CD1c-positive myeloid dendritic cell (primary cell): ENCODE data around the gene MYPOP.
A peak's percentile ranks its signal among the peaks of the same experiment; 100 is the strongest.

ENCODE experiments used
- DNase-seq: peaks from one replicate; pipeline ENCODE4 v3.0.0-alpha.2; 2016; ENCODE audit errors: extremely low spot score

The MYPOP gene

DNA sequence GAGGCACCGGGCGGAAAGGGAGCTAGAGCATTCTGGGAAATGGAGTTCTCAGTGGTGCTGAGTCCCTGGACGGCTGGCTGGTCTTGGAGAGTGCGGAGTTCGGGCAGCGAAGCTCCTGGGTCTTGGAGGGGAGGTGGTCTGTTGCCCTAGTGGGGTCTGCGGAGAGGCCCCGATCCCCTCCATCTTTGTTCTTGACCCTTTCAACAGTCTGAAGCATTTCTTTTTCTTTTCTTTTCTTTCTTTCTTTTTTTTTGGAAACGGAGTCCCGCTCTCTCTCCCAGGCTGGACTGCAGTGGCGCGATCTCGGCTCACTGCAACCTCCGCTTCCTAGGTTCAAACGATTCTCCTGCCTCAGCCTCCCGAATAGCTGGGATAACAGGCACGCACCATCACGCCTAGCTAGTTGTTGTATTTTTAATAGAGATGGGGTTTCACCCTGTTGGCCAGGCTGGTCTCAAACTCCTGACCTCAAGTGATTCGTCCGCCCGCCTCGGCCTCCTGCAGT is 39.0 kb downstream of the MYPOP start:
- no peak for DNase-seq

DNA sequence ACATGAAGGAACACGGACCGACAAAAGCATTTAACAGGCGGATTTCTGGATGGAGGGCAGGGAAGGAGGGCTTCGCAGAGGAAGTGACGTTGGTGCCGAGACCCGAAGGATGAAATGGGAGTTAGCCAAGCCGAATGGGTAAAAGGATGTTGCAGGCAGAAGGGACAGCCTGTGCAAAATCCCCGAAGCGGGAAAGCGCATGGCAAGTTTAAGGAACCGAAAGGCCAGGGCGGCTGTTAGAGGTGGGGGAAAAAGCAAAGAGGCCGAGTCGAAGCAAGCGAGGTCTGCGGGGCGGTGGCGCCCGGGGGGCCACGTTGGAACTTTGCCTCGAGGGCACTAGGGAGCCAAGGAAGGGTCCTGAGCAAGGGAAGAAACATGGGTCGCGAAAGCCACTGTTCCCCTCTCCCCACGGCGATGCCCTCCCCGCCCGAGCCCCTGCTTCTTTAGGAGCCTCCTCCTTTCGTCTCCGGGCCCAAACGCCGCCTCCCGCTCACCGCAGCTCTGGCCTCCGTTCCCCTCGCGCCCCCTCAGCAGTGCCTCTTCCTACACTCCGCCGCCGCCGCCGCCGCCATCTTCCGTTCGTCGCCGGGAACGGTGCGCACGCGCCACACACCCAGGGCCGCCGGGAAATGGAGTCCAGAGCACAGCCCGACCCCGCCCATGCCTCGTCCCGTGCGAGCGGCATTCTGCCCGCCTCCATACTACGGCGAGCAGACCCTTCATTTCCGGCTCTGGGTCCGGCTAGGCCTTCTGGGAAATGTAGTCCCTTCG is 39.7 kb downstream of the MYPOP start, which contains the start of gene SYMPK:
SYMPK (minus strand) TSS at position 584 of the 771 bp plus-strand sequence. CDS start 8,652 bp downstream, outside the sequence.
- peak; percentile 99 for DNase-seq

DNA sequence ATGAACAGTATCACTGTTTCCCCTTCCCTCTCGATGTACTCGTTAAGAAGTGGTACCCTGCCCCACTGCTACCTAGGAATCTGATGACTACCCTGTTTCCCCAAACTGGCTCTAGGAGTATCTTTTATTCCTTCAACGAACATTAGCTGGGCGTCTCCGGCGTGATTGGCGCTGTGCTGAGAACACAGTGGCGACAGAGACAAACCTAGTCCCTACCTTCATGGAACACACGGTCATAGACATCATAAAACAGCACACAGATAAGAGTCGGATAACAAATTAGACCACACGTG is 40.2 kb downstream of the MYPOP start:
- DNase-seq = peak; percentile 2

GRCh38 chr19:45860359-45861259 is 41.8 kb downstream of the MYPOP start:
- no peak for DNase-seq

GRCh38 chr19:45854167-45854778 is 48.1 kb downstream of the MYPOP start:
- DNase-seq = no peak

DNA sequence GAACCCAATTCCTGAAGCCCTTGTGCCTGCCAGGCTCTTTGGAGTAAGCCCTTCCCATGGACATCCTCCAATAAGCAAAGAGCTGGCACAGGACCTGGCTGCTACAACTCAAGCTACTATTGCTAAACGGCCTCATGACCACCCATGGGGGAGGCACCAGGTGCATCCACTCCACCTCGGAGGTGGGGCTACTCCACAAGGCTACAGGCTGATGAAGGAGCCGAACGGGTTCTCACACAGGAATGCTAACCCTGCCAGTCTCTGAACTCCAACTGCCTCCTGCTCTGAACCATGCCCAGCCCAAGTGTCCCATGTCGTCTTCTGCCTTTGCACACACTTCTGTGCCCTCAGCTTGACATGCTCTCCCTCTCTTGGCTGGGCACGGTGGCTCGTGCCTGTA is 49.4 kb downstream of the MYPOP start:
- DNase-seq = no peak

- no peak for DNase-seq
Measured at GRCh38 chr19:45852145-45852750, 50.2 kb downstream of the MYPOP start.

- no peak for DNase-seq
Measured at GRCh38 chr19:45848922-45849321, 53.5 kb downstream of the MYPOP start.

DNA sequence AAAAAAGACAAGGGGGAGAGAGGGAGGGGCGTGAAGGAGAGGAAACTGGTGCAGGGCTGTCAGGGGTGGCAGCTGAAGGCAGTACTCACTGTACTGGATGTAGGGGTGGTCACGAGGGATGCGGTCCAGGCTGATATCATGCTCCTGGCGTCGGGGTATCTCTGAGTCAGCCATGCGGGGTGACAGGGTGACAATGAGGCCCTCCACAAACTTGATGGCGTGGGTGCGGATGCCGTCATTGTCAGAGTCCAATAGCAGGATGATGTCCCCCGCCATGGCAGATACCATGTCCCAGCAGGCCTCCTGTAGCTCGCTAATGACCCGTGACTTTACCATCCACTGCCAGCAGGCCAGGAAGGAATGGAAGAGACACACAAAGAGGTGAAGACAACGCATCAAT is 54.8 kb downstream of the MYPOP start:
- no peak for DNase-seq

DNA sequence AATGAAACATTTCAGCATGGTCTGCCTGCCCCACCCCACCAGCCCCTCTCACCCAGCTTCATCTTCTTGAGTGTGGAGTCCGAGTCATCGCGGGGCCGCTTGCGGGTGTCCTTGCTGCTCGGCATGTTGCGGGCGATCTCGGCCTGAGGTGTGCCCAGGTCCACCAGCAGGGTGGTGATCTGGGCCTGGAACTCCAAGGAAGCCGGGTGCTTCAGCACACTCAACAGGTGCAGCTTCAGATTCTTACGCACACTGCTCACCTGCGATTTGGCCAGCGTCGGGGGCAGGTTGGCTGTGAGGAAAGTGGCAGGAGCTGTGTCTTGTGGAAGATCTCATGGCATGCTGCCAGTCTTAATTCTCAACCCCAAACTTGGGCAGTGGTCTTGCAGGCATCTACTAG is 60.2 kb downstream of the MYPOP start:
- no peak for DNase-seq
